Left hindlimb (tissue), 1 donor: ENCODE measurements around the gene DNAJC3.
"Not testable (repeated sequence)": the region's sequence is repeated elsewhere in the genome, so short reads cannot be mapped to it uniquely, and the experiment has no call there.

Source experiments
- DNase-seq: peaks from one replicate; pipeline ENCODE4 v3.0.0-alpha.2; 2018

DNAJC3 gene

GRCh38 chr13:95676762-95677563, at the start of gene DNAJC3:
Gene DNAJC3 (plus strand): TSS chr13:95677139. CDS start chr13:95677256, 117 bp downstream.
- DNase-seq, result peak; percentile 99

GRCh38 chr13:95627590-95627989, 49.3 kb upstream of the DNAJC3 start:
- DNase-seq, result no peak

- DNase-seq, result no peak
Measured at GRCh38 chr13:95628488-95628887, 48.5 kb upstream of the DNAJC3 start.

GRCh38 chr13:95629071-95629470, 47.9 kb upstream of the DNAJC3 start:
- no peak for DNase-seq

- no peak for DNase-seq
Measured at GRCh38 chr13:95630593-95630992, 46.3 kb upstream of the DNAJC3 start.

- no peak for DNase-seq
Measured at GRCh38 chr13:95636853-95637252, 40.1 kb upstream of the DNAJC3 start.

- peak; percentile 34 for DNase-seq
Measured at GRCh38 chr13:95641291-95642027, 35.5 kb upstream of the DNAJC3 start.

- DNase-seq, result peak; percentile 54
Measured at GRCh38 chr13:95642028-95642621, 34.8 kb upstream of the DNAJC3 start.

- no peak for DNase-seq
Measured at GRCh38 chr13:95642999-95643398, 33.9 kb upstream of the DNAJC3 start.

- DNase-seq, result no peak
Measured at GRCh38 chr13:95643571-95643935, 33.4 kb upstream of the DNAJC3 start.

- peak; percentile 76 for DNase-seq
Measured at GRCh38 chr13:95643936-95644598, 32.9 kb upstream of the DNAJC3 start.

GRCh38 chr13:95644601-95645052, 32.3 kb upstream of the DNAJC3 start, which contains the start of gene DZIP1:
Gene DZIP1 (minus strand): TSS chr13:95644706. CDS start chr13:95642029, 2,677 bp downstream.
- DNase-seq, result peak; percentile 91

- DNase-seq, result no peak
Measured at GRCh38 chr13:95647321-95647720, 29.6 kb upstream of the DNAJC3 start.

- no peak for DNase-seq
Measured at GRCh38 chr13:95650696-95651095, 26.2 kb upstream of the DNAJC3 start.

GRCh38 chr13:95652244-95652764, 24.6 kb upstream of the DNAJC3 start:
- no peak for DNase-seq

- DNase-seq, result no peak
Measured at GRCh38 chr13:95652821-95653220, 24.1 kb upstream of the DNAJC3 start.

- no peak for DNase-seq
Measured at GRCh38 chr13:95656386-95657015, 20.4 kb upstream of the DNAJC3 start.

GRCh38 chr13:95659500-95659899, 17.4 kb upstream of the DNAJC3 start:
- no peak for DNase-seq

- DNase-seq, result no peak
Measured at GRCh38 chr13:95660981-95661581, 15.9 kb upstream of the DNAJC3 start.

- DNase-seq, result not testable (repeated sequence)
Measured at GRCh38 chr13:95667235-95667634, 9.7 kb upstream of the DNAJC3 start.

- DNase-seq, result no peak
Measured at GRCh38 chr13:95671597-95671996, 5.3 kb upstream of the DNAJC3 start.
